ENCODE data around the gene PDE5A.

The PDE5A gene

GRCh38 chr4:119498527-119498926 lies 130.1 kb downstream of the PDE5A start:
- ChIA-PET POLR2A (no interaction called here), CTCF (no interaction called here)
- no peak for TF ChIP-seq CTCF (IDR thresholded peaks at IDR 0.05; ENCODE audit: control extremely low read depth, extremely low read depth, low read depth, missing control alignments)
- DNase-seq (ENCODE audit: extremely low spot score): no peak

- no peak for DNase-seq (ENCODE audit: extremely low spot score)
- ChIA-PET CTCF (interaction anchor here (0.9 to 3.1 kb wide), 12 partner anchors 17 to 513 kb away, joined by 3 to 15 read pairs (median 4); partner anchors contain the start of gene PDE5A), POLR2A (no interaction called here)
- TF ChIP-seq CTCF (IDR thresholded peaks at IDR 0.05; ENCODE audit: control extremely low read depth, extremely low read depth, low read depth, missing control alignments): no peak
Measured at GRCh38 chr4:119493886-119494285, 134.7 kb downstream of the PDE5A start.

- DNase-seq (ENCODE audit: extremely low spot score): no peak
- CTCF ChIA-PET: interaction anchor here (0.9 to 3.1 kb wide), 16 partner anchors 12 to 513 kb away, joined by 3 to 15 read pairs (median 4); partner anchors contain the start of gene PDE5A
- POLR2A ChIA-PET: no interaction called here
- TF ChIP-seq CTCF (IDR thresholded peaks at IDR 0.05; ENCODE audit: control extremely low read depth, extremely low read depth, low read depth, missing control alignments): no peak
Measured at GRCh38 chr4:119493419-119493818, 135.2 kb downstream of the PDE5A start.

- ChIA-PET CTCF (interaction anchor here (0.8 to 2.9 kb wide), 4 partner anchors 13 to 447 kb away, joined by 3 to 20 read pairs (median 4); no protein-coding TSS in a partner anchor), POLR2A (interaction anchor here (0.6 kb wide), 1 partner anchor 17 kb away, joined by 4 read pairs; no protein-coding TSS in a partner anchor)
- peak; percentile 14 for TF ChIP-seq CTCF (IDR thresholded peaks at IDR 0.05; ENCODE audit: control extremely low read depth, extremely low read depth, low read depth, missing control alignments)
- DNase-seq (ENCODE audit: extremely low spot score): no peak
Measured at GRCh38 chr4:119490335-119490734, 138.3 kb downstream of the PDE5A start.

- CTCF ChIA-PET: interaction anchor here (1.7 to 2.9 kb wide), 2 partner anchors 12 to 446 kb away, joined by 4 to 20 read pairs; no protein-coding TSS in a partner anchor
- no peak for DNase-seq (ENCODE audit: extremely low spot score)
- POLR2A ChIA-PET: no interaction called here
- no peak for TF ChIP-seq CTCF (IDR thresholded peaks at IDR 0.05; ENCODE audit: control extremely low read depth, extremely low read depth, low read depth, missing control alignments)
Measured at GRCh38 chr4:119489305-119489704, 139.3 kb downstream of the PDE5A start.

GRCh38 chr4:119480331-119480730 lies 148.3 kb downstream of the PDE5A start:
- no peak for TF ChIP-seq CTCF (IDR thresholded peaks at IDR 0.05; ENCODE audit: control extremely low read depth, extremely low read depth, low read depth, missing control alignments)
- DNase-seq (ENCODE audit: extremely low spot score): no peak
- CTCF ChIA-PET: no interaction called here
- POLR2A ChIA-PET: no interaction called here

Measured in GM10248 (cell line).